Heart right ventricle (tissue), 16 donors: ENCODE measurements around the gene MASP1. TPM values are rescaled to one million over a fixed set of nuclear protein-coding genes. Genes with fewer than 3 reads are reported as not detected.

Experiments used
- ATAC-seq, 8 donors: fragments of 200-7000 bp; cut with Tn5 transposase; one replicate each; pipeline ENCODE4 v1.9.1; 2020; ENCODE audit warnings: mild to moderate bottlenecking in 8 of 8, moderate library complexity in 8 of 8, moderate number of reproducible peaks in 1 of 8
- DNase-seq, 2 donors: peaks; one replicate each; pipeline ENCODE4 v3.0.0-alpha.2; 2020
- H3K27ac ChIP-seq, 10 donors: fragments of 200-600 bp; sonication (generic) in 2 of 10; one replicate each; pipeline versions ENCODE4 v1.5.0 to v1.8.0; 2020 to 2022; ENCODE audit warnings: mild to moderate bottlenecking in 3 of 10
- H3K27me3 ChIP-seq, 7 donors: fragments of 200-600 bp; one replicate each; pipeline ENCODE4 v1.8.0; 2021 to 2022; ENCODE audit warnings: mild to moderate bottlenecking in 2 of 7
- H3K36me3 ChIP-seq, 9 donors: fragments of 200-600 bp; sonication (generic) in 1 of 9; one replicate each; pipeline versions ENCODE4 v1.5.0 to v1.8.0; 2020 to 2022; ENCODE audit warnings: mild to moderate bottlenecking in 2 of 9
- H3K4me1 ChIP-seq, 9 donors: fragments of 200-600 bp; sonication (generic) in 1 of 9; one replicate each; pipeline versions ENCODE4 v1.5.0 to v1.8.0; 2020 to 2022; ENCODE audit warnings: mild to moderate bottlenecking in 4 of 9
- H3K4me3 ChIP-seq, 10 donors: fragments of 200-600 bp; sonication (generic) in 2 of 10; one replicate each; pipeline versions ENCODE4 v1.5.0 to v1.8.0; 2020 to 2022; ENCODE audit warnings: mild to moderate bottlenecking in 7 of 10, moderate library complexity in 2 of 10
- H3K9me3 ChIP-seq, 11 donors: fragments of 200-600 bp in 10 of 11; sonication (generic) in 2 of 11; one replicate each; pipeline versions ENCODE4 v1.5.0 to v1.8.0; 2013 to 2022; ENCODE audit warnings: mild to moderate bottlenecking in 2 of 11, control low read depth in 1 of 11, moderate library complexity in 1 of 11
- WGBS, 2 donors: extraction: QIAGEN DNeasy Blood & Tissue Kit; methylation state at CpG; one replicate each; pipeline ENCODE4 v1.1.7; 2013; ENCODE audit warnings: inconsistent platforms in 1 of 2; 5-methylcytosine and 5-hydroxymethylcytosine counted together
- intact Hi-C, 10 donors: fragments of 100-400 bp; cut with DNase I; formaldehyde crosslinking; loops; one replicate each; pipeline versions ENCODE4 v1.11.1 to v1.14.2; 2022
- polyA plus RNA-seq, 2 donors: library from polyadenylated mRNA; stranded (reverse); fragments of 200-250 nt; gene quantifications; one replicate each; pipeline ENCODE4 v1.2.3, GENCODE V29; 2013
- total RNA-seq, 10 donors: library from RNA; stranded (reverse); fragmentation: NEBNext Ultra II Directional in 3 of 10; extraction: Animal tissue kit (Norgen Biotek cat#: 25700) in 3 of 10; gene quantifications; one replicate each; pipeline versions ENCODE4 v1.2.1 to v1.2.4, GENCODE V29; 2021 to 2023
- TF ChIP-seq, protein P1 (sequence below), 9 donors: fragments of 200-600 bp; sonication (generic) in 2 of 9; IDR thresholded peaks; one replicate each; pipeline versions ENCODE4 v1.5.0 to v1.8.0; 2021 to 2022; ENCODE audit warnings: antibody characterized with exemption in 9 of 9, mild to moderate bottlenecking in 5 of 9, moderate library complexity in 1 of 9
- donor health status: Arrhythmogenic right ventricular cardiomyopathy.
- donor health status: ischemic (EF 13 %, LVEDD 7.1; RV severe dilation, severe dysfunction).
- donor health status: healthy with polysubstance abuse.
- donor health status: DM: no; HTN: yes; CAD: no.
- donor health status: DM: no; HTN: no; CAD: no.
- donor health status: ischemic (EF 25% LVEDD 6.9; RV normal size, moderate dysfunction).
- donor health status: ischemic (EF 25% LVEDD 5.7; RV mildly dilated, moderate dysfunction).
- donor health status: healthy.
- donor health status: DM: yes; HTN: yes; CAD: no.
- donor health status: Ischemic cardiomyopathy.
- donor health status: ischemic (EF 35%, LVEDD 5.7; RV mildly dilated, moderate dysfunction).
- donor health status: nonischemic (EF 11% LVEDD 7.7; RV severe dilation, severe dysfunction).
- donor health status: DM: yes; HTN: yes; CAD: no.
- donor health status: PGD.
- donor health status: ischemic (EF 29% LVEDD 5.4; RV normal size, mild dysfunction).
- donor health status: nonischemic (EF 23%, LVEDD 6.1; RV moderate dilation, normal function).

The MASP1 gene
- total and polyA plus RNA-seq, 12 donors, result 51.5 to 274 (median 211) TPM

DNA sequence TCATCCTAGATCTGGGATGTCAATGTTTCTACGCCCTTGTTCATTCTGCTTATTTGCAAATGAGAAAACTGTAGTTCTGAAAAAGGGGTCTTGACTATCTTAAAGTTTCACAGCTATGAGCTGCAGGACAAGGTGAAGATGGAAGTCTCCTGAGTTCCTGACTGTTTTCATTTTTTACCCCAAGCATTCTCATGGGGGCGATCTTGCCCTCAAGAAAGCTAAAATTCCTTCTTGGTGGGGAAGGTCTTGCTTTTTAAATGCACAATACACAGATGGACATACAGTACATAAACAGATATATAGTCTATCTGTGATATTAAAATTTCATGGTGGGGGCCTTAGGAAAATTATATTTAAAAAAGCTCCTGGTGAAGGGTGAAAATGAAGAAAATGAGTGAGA, 32.4 kb downstream of the MASP1 start:
- H3K4me1 ChIP-seq, result peaks cover 4 to 34% (median 16%) of the 10 kb centered on the region in 9 donors
- DNase-seq (no peak), ATAC-seq (no peak)
- H3K36me3 ChIP-seq, result peaks cover 0 to 75% (median 10%) of the 10 kb centered on the region in 9 donors
- TF ChIP-seq, protein P1, sequence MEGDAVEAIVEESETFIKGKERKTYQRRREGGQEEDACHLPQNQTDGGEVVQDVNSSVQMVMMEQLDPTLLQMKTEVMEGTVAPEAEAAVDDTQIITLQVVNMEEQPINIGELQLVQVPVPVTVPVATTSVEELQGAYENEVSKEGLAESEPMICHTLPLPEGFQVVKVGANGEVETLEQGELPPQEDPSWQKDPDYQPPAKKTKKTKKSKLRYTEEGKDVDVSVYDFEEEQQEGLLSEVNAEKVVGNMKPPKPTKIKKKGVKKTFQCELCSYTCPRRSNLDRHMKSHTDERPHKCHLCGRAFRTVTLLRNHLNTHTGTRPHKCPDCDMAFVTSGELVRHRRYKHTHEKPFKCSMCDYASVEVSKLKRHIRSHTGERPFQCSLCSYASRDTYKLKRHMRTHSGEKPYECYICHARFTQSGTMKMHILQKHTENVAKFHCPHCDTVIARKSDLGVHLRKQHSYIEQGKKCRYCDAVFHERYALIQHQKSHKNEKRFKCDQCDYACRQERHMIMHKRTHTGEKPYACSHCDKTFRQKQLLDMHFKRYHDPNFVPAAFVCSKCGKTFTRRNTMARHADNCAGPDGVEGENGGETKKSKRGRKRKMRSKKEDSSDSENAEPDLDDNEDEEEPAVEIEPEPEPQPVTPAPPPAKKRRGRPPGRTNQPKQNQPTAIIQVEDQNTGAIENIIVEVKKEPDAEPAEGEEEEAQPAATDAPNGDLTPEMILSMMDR (IDR thresholded peaks at IDR 0.05), result no peak
- WGBS, 2 donors, result 71 to 86% methylated on average over 2 of the region's 2 CpGs
- H3K9me3 ChIP-seq, result no peaks in the 10 kb centered on the region
- no peaks in the 10 kb centered on the region for H3K27me3 ChIP-seq
- H3K4me3 ChIP-seq, result no peak overlapping the region
- intact Hi-C loops, result no loop called here
- H3K27ac ChIP-seq, result no peak overlapping the region

DNA sequence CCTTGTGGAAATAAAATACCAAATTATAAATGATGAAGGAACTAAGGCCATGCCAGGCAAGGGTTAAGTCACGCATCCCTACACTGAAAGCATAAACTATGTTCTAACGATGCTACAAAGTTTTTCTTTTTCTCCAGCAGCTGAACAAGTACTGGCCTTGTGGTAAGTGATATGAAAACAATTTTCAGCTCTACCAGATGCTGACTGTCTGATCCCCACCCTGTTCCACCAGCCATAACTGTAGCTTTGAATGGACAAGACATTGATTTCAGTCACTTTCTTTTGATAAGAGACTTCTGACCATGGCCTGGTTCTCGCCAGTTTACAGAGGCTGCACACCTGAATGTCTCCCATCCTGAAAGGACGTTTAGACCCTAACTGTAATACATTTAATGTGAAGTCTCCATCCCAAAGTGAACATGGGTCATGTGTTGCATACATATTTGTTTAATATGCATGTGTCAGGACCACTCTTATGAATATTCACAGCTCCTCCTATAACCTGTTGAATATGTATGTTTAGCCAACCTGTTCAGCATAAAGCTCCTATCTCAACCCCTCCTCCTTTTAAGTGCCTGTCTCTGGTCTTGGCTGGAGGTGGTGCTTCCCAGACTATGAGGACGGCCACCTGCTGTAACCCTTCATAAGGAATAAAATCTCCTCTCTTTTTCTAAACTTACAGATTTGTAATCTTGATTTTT, 33.4 kb downstream of the MASP1 start:
- Histone ChIP-seq H3K27me3 (no peaks in the 10 kb centered on the region), H3K36me3 (peaks cover 0 to 83% (median 12%) of the 10 kb centered on the region in 9 donors), H3K27ac (no peak overlapping the region), H3K9me3 (no peaks in the 10 kb centered on the region), H3K4me1 (peaks cover 2 to 24% (median 6%) of the 10 kb centered on the region in 9 donors), H3K4me3 (no peak overlapping the region)
- ATAC-seq (no peak), DNase-seq (no peak)
- WGBS, 2 donors, result 68 to 73% methylated on average over 5 of the region's 5 CpGs
- intact Hi-C loops, result no loop called here
- TF ChIP-seq, protein P1 (IDR thresholded peaks at IDR 0.05), result no peak

GRCh38 chr3:187257471-187257870, 34.1 kb downstream of the MASP1 start:
- Histone ChIP-seq H3K27ac (no peak overlapping the region), H3K27me3 (no peaks in the 10 kb centered on the region), H3K9me3 (no peaks in the 10 kb centered on the region), H3K36me3 (peaks cover 0 to 90% (median 12%) of the 10 kb centered on the region in 9 donors), H3K4me1 (peaks cover 0 to 17% (median 1%) of the 10 kb centered on the region in 9 donors), H3K4me3 (no peak overlapping the region)
- TF ChIP-seq, protein P1 (IDR thresholded peaks at IDR 0.05), result no peak
- DNase-seq, result no peak
- intact Hi-C loops, result no loop called here
- 96% methylated on average over 6 of the region's 6 CpGs for WGBS, 2 donors
- ATAC-seq, result no peak

- TF ChIP-seq, protein P1 (IDR thresholded peaks at IDR 0.05), result no peak
- ATAC-seq, result no peak
- WGBS, 2 donors, result 94 to 96% methylated on average over 10 of the region's 10 CpGs
- intact Hi-C loops, result no loop called here
- no peak overlapping the region for H3K4me3 ChIP-seq
- H3K9me3 ChIP-seq, result no peaks in the 10 kb centered on the region
- no peaks in the 10 kb centered on the region for H3K27me3 ChIP-seq
- H3K27ac ChIP-seq, result no peak overlapping the region
- peaks cover 0 to 92% (median 7%) of the 10 kb centered on the region in 9 donors for H3K36me3 ChIP-seq
- peaks cover 0 to 14% (median 0%) of the 10 kb centered on the region in 9 donors for H3K4me1 ChIP-seq
- DNase-seq, result no peak
These were observed 35.4 kb downstream of the MASP1 start for GRCh38 chr3:187256051-187256616.
